Stimulated activated CD8-positive, alpha-beta memory T cell treated with anti-CD3 and anti-CD28 coated beads, Interleukin-15, amount 100 ng/mL, for 48 hours (primary cell): Measurements from ENCODE around the gene PASK.

Source experiments
- DNase-seq, 2 donors: peaks; one replicate each; pipeline ENCODE4 v3.0.0-alpha.2; 2020; ENCODE audit warnings: low read depth in 2 of 2

Gene PASK

DNA sequence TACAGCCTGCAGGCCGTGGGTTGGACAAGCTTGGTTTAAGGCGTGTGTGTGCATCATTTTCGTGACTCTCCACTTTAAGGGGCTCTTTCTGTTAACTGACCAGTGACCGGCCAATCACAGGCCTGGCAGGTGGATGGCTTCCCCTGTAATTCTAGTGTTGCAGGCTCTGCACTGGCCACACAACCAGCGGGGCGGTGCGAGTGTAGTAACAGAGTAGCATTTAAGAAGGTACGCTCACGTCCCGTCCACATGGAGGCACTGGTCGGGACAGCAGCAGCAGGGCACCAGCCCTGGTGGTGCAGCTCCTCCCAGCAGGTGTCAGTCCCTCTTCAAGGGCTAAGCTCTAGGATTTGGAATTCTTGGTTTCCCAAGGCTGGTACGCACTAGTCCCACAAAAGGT lies 31.2 kb upstream of the PASK start:
- no peak for DNase-seq

DNA sequence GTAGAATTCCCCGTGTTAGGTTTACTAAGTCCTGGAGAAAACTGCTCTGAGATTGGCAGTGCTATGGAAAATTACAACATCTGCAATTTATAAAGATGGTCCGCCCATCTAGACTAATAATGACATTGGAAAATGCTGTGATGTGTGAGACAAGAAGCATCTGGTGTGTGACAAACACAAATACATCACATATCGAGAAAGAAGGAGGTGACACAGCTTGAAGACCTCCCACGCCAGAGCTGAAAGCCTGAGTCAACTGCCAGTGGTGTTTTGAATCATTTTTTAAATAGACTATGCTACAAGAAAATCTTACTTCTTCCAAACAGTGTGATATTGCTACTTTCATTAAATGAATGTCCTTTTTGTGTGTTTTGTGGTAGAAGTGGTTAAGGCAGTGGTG lies 30.6 kb upstream of the PASK start:
- peak in 1 of 2 donors; percentile 31 for DNase-seq

DNA sequence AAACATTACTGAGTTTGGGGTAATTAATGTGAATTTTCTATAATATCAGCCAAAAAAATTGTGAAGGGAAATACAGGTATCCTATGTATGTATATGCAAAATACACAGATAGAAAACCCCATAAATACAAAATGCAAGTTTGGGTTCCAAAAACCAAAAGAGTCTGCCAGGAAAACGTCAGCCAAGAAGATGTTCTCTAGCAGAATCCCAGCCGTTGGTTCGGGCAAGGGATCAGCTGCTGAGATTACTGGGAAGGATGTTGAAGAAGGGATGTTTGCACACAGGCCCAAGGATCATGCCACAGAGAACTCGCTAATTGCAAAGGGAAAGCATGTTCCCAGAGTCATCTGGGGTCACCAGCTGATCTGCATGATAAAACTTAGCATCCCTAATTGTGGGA lies 29.7 kb upstream of the PASK start:
- no peak for DNase-seq

DNA sequence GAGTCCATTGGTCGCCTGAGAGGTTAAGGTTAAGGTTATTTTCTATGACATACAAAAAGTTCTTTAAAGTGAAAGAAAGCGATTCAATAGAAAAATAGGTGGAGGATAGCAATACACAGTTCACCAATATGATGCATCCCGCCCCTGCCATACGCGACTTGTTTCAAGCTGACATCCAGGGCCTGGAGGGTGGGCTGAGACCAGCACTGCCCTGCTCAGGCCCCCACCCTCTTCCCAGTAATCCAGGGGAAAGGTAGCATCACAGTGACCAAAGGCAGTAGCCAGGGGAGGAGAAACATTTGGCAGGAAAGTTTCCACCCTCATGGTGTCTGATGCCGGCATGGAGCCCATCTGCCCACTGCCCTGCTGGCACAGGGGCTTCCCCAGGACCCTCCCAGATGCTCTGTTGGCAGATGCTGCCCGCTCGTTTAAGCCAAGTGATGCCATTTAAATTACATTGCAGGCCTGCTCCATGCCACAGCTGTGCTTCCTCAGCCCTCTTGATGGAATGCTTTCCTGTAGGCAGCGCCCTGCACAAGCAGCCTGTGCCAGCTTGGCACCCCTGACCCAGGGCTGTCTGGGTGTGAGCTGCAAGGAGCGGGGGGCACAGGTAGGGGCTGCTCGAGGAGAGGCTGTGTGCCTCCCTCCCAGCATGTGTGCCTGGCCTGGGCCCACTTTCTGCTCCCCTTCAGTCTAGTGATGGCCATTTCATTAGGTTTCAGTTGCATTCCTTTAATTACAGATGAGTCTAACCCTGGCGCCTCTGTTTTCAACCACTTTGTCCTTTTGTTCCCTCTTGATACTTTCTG lies 28.5 kb upstream of the PASK start:
- DNase-seq, result no peak

DNA sequence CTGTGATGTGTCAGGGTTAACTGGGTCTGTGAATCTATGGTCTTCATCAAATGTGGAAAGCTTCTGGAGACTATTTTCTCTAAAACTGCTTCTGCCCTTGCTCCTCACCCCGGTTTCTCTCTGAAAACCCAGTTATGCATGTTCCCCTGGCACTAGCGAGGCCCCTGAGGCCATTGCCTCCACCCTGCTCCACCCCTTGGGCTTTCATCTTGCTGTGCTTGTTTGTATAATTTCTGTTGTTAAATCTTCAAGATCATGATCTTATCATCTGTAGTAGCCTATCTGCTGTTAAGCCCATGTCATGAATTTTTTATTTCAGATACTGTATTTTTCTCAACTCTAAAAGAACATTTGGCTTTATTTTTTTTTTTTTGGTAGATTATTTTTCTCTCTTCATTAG lies 24.3 kb upstream of the PASK start:
- DNase-seq, result no peak

DNA sequence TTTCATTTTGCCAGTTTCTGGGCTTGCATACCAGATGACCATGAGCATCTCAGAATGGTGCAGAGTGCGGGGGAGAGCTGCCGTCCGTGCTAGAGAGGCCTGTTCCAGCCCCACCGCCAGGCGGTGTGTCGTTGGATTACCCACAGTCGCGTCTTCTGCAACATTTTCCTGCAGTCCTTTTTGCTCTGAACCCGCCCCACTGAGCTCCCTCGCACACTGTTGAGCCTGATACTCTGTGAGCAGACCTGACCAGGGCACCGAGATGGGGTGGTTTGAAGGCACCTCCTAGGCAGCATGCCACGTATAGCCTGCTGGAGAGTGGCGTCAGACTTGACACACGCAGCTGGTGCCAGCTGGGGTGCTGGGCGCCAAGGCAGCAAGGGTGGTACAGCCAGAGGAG lies 19.1 kb upstream of the PASK start:
- no peak for DNase-seq

DNA sequence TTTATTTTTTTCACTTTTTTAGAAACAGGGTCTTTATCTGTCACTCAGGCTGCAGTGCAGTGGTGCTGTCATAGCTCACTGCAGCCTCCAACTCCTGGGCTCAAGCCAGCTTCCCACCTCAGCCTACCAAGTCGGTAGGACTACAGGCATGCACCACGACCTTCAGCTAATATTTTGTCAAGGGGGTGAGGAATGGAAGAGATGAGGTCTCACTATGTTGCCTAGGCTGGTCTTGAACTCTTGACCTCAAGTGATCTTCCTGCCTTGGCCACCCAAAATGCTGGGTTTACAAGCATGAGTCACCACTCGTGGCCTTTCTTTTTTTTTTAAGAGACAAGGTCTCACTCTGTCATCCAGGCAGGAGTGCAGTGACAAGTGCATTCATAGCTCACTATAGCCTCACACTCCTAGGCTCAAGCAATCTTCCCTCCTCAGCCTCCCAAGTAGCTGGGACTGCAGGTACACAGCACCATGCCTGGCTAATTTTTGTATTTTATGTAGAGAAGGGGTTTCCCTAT lies 14.4 kb upstream of the PASK start:
- no peak for DNase-seq

DNA sequence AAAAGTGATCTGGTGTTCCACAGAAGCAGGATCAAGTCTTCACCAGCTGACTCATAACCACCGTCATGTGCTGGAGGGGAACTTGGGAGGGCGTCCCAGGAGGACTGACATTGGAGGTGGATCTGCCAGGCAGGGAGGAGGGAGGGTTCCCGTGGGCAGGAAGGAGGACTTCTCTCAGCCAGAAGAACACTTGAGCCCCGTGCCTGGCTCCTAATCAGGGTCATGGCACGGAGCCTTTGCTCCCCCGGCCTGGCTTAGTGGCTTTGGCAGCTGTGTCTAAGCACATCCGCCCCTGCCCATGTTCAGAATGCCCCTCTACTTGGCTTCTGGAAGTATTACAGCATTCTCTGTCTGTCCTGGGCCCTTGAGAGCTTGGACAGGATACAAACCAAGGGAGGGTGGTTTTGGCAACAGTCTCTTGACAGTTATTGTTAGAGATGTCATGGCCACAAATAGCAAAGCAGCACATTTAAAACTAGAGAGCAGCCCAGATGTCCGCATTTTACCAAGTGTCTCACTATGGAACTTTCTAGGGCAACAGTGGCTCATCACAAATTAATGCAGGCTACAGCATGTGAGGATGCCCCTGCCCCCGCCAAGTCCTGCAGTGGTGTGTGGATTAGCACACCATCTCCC lies 12.5 kb upstream of the PASK start:
- DNase-seq, result no peak

DNA sequence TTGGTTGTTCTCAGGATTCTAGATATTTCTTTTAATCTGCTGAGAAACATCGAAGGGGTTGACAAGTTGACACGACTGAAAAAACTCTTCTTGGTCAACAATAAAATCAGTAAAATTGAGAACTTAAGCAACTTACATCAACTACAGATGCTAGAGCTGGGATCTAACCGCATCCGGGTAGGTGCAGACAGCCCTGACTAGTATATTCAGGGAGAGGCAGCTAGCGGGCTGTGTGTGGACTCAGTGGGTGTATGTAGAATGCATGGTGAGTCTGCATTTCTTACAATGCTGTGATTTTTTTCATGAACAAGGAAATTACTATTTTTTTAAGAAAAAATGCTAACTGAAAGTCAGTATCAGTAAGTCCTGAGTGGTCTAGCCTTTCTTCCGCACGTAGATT lies 11.0 kb upstream of the PASK start:
- DNase-seq, result no peak

DNA sequence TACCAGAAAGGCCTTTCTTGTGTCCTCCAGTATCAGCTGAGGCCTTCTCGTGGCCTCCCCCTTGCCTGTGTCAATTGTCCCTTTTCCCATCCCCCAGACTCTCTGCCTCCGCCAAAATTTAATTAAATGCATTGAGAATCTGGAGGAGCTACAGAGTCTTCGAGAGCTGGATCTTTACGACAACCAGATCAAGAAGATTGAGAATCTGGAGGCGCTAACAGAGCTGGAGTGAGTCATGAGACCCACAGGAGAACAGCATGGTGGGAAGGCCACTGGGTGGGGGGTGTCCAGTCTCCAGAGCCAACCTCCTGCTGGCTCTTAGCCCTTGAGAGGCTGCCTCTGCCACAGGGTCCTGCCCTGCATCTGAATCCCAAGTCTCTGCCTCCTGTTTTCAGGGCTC lies 9.8 kb upstream of the PASK start:
- DNase-seq, result no peak

DNA sequence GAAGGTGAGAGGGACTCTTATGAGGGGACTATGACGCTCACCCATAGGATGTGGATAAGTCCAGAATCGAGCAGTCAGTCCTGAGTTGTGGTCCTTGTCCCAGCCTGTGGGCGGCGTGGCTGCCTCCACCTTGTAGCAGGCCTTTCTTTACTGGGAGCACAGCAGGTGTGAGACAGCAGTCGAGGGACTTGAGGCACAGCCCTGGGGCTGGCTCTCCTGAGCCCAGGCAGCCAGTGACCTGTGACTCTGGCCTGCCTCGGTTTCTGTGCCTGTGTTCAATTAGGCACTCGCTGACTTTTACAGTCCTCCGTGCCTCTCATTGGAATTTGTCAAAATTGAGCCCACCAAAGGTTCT lies 9.3 kb upstream of the PASK start:
- DNase-seq, result no peak

DNA sequence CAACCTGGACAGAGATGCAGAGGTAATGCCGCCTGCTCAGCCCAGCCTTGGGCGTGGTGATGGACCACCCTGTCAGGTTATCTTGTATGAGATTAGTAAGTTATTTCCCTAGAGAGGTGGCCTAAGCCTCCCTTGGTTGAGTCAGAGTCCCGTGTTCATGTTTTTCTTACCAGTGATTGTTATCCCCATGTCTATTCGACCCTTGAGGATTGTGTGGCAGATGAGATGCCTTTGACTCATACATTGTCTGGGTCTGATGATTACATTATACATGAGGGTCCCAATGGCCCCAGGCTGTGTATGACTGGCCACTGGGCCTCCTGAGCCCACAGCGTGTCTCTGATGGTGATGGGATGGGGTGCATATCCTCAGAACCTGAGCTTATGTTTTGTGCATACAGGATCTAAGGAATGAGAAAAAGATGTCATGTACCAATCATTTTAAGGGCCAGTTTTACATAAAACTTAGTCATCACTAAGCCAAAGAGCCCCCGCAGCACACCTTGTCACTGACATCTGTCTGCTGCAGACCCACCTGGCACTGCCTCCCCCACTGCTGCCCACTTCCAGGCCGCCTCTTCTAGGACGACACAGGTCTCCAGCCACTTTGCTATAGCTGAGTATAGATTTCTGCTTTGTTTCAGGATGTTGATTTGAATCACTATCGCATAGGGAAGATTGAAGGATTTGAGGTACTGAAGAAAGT lies 8.7 kb upstream of the PASK start:
- no peak for DNase-seq

DNA sequence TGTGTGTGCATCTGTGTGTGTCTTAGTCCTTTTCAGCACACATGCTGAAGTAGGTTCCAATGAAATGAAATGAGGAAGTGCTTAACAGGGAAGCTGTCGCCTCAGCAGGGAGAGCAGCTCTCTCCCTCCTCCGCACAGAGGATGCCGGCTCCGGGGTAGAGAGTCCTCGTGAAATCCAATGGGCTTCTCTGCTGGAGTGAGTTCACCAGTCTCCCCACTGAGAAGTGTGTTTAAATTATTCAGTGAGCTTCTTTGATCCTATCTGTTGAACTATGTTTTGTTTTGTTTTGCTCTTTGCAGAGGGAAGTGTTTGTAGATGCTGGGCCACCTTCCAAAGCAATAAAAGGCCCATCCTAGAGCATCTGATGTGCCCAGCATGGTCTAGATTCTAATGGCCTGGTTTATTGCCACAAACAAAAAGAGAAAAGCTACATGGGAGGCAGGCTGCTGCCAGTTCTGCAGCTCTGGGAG lies 7.7 kb upstream of the PASK start:
- no peak for DNase-seq

DNA sequence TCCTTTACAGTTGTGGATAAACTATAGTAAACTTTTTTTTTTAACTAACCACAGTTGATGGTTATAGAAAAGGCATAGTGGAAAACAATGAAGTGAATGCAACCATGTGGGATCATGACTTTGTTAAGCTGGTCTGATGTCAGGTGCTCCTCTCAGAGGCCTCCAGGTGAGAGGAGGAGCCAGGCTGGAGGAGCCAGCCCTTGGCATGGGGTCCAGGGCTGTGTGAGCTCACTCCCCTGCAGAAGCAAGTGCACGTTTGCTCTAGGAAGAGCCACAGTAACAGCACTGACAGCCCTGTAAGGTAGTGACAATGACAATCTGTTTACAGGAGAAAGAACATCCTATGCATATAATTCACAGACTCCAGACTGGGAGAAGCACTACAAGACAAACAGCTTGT lies 6.7 kb upstream of the PASK start:
- DNase-seq, result no peak

DNA sequence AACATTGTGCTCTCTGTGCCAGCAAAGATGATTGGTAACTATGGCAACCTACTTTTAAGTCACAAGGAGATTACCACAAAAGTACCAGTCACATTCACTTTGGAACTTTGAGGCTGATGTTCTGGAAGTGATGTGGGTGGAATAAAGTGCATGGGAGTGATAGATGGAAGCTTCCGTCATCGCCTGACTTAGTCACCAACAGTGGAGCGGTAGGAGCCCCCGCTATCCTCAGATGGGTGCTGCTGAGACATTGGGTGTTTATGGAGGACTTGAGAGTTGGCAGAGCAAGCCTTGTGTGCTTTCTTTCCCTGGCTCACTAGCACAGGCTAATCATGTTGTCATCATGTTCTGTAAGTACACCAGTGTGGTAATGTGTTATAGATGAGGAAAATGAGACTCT lies 5.6 kb upstream of the PASK start:
- peak in 1 of 2 donors; percentile 47 for DNase-seq

DNA sequence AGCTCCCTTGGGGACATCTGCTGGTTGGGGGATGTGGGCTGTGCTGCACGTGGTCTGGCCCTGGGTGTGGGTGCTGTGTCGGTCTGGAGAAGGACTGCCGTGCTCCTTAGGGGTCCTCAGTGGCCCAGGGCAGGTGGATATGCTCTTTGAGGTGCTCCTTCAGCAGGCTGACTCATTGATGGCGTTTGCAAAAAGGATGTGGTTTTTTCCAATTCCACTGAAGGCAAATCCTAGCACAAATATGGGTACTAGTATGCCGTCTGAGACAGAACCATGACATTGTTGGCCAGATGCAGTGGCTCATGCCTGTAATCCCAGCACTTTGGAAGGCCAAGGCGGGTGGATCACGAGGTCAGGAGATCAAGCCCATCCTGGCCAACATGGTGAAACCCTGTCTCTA lies 4.3 kb upstream of the PASK start:
- no peak for DNase-seq

DNA sequence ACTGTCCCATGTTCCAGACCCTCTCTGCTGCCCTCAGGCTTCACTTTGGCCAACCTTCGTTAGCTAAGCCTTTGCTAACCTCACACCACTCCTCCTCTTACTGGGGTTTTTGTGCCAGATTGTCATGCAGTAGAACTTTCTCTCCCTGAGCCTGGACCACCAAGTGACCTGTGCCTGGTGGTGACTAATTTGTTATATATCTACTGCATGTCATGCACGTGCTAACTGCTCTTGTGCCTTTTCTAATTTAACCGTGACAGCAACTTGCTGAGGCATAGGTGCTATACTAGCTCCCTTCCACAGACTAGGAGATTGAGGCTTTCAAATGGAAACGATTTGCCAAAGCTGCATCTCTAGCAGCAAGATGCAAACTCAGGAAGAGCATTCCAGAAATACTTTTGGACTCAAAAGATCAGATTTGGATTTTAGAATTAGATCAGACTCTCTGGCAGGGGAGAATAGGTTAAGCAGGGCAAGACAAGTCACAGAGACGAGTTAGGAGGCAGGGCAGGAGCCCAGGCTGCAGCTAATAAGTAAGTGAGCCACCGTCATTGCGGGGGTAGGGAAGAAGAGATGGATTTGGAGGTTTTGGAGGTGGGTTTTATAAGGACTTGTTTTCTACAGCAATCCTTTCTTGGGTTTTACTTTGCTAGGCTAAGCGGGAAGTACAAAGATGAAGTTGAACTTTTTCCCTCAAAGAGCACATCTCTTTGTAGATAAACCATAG lies 2.8 kb upstream of the PASK start:
- DNase-seq, result no peak

DNA sequence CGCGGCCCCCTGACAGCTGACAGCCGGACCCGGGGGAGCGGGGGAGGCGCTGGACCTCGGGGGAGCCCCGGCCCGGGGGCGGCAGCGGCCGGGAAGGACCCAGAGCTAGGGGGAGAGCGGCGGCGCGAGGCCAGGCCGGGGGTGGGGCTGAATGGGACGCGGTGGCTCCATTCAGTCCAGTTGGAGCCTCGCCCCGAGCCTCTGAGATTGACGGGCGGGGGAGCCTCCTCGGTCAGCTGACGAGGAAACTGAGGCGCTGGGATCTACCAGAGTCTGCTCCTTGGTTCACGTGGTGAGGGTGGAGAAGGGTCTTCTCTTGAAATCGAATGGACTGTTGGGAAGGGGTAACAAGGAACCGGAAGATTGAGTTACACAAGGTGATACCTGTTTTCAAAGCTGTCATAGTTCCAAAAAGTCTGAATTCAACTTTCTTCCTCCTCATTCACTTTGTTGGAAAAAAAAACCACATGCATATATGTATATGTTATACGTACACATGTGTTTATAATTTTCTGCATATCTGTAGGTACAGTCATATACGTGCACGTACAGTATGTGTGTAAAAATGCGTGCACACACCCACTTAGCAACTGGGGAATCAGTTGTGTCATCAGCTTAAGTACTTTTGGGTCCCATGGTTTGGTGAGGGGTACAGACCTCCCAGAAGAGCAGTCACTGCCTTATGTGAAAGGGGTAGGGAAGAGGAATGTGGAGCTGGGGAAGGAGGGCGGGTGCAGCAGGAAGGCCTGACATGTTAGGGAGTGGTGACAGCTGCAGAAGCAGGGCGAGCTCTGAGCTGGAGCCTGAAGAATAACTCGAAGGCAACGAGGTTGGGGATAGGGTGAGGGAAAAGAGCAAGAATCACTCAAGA lies 1.6 kb upstream of the PASK start:
- no peak for DNase-seq

DNA sequence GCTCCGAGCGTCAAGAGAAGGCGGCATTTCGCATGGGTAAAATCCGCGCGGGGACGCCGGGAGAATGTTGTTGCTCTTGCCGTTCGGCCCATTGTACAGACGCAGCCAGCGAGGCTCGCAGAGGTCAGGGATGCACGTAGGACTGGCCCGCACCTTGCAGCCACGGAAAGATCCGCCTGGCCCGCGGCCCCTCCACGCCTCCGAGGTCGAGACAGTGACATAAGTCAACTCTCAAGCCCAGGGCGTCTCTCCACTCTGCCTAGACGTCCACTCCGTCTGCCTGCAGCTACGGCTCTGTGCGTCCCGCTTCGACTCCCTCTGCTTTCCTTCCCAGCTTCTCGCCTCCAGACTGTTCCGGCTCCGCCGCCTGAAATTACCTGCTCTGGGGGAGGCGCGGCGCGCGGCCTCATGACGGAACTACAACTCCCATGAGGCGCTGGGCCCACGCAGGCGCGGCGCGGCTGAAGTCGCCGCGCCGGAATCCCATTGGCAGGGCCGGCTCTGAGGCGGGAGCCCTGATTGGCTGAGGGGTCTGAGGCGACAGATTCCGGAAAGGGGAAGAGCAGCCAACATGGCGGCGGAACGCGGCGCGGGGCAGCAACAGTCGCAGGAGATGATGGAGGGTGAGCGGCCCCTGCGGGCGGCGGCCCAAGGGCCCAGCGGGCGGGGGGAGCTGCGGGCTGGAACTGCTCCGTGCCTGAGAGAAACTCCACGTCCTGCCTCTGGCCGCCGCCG lies 820 bp upstream of the PASK start, which contains the start of gene PPP1R7:
TSS of gene PPP1R7 (plus strand) at position 543 of the 735 bp plus-strand sequence. CDS start at position 572, 29 bp downstream.
- peak; percentile 95 to 96 for DNase-seq

DNA sequence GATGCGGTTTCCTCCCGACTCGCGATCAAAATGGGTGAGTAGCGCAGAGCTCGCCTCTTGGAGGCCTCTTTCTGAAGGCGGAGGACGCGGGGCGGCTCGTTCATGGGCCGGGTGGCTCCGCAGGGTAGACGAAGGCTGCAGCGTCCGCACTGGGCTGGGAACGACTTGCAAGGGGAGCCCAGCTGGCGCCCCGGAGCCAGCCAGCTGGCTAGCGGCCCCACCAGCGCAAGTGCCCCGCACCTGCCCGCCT lies 328 bp upstream of the PASK start:
- DNase-seq, result no peak

DNA sequence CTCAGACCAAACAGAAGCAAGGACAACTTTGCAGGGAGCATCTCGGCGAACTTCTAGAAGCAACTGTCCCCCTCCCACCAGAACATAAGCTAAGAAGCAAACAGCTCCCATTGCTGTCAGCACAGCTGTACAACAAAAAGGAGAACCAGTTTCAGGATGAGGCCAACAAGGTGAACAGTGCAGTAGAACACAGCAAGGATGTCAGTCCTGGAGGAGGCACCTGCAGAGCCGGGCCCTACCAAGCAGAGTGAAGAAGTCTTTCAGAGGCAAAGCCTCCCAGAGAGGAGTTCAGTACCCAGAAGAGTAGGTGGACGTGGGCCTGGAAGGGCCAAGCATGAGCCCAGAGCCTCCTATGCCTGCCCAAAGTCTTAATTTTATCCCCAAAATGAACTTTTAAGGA lies 1.0 kb downstream of the PASK start:
- no peak for DNase-seq
